GM21737 (cell line): Measurements from ENCODE around the gene GLI3.

ENCODE experiments used
- ATAC-seq: cut with Tn5 transposase; IDR thresholded peaks from one replicate; pipeline ENCODE4 v1.9.1; 2021; ENCODE audit warnings: mild to moderate bottlenecking, moderate library complexity; ENCODE audit not compliant: unreplicated experiment

GLI3 gene

DNA sequence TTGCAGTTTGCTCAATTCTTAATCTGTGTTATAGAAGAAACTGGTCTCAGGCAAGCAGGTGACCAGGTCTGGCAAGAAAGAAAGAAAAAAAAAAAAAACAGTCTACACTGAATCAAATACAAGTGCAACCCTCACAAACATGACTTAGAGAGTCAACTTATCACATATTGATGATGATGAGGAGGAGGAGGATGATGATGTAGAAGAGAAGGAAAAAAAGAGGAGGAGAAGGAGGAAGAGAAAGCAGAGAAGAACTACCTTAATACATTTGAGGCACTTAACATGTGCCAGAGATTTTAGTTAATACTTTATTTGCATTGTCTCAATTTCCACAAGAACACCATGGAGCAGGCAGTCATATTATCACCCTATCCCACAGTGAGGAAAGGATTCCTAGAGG is 91.5 kb downstream of the GLI3 start:
- ATAC-seq, result no peak

DNA sequence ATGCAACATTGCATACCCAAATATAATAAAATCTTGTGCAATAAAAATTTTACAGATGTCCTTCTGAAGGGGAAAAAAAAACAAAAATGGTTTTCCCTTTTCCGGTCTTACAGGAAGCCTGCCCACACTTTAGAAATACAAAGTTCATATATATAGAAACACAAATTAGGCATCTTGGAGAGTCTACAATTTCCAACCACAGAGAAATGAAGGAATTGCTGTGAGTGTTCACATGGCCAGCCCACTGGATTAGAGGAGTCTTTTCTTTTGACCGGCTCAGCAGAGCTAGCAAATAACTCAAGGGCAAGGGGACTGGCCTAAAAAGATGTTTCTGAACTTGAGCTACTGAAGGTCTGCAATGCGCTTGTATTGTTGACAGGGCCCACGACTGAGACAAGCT is 92.4 kb downstream of the GLI3 start:
- no peak for ATAC-seq

GRCh38 chr7:42143711-42144600 is 93.1 kb downstream of the GLI3 start:
- ATAC-seq, result no peak

DNA sequence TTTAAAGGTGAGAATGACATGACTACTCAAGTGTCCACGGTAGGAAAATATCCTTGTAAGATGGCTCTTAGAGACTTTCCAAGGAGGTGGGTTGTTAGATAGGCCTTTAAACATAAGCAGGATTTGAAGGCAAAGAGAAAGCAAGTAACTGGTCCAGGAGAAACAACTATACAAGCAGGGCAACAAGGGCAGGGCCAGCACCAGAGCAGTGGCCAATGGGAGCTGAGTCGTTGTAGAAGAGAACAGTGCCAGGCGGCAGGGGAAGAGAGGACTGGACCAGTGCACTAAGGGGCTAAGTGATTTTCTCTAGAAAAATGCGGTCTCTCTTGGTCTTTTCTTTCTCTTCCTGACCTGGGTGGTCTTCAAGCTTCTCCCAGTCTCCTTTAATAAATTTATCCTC is 94.9 kb downstream of the GLI3 start:
- ATAC-seq, result no peak

DNA sequence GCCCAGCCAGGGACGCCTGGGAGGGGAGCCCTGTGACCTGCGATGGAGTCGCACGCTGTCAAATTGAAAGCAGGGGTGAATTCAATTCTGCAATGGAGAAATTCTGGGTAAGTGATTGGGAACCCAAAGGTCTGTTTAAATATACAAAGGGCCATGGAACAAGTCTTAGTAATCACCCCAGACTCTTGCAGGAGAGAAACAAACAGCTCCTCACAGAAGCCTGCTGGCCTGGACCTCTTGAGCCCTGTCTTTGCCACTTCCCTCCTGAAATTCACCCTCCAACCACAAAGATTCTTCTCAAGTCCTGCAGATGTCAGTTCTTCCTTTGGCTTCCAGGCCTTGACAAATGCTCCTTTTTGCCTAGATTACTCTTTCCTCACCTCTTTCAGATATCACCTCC is 97.3 kb downstream of the GLI3 start:
- ATAC-seq, result no peak

DNA sequence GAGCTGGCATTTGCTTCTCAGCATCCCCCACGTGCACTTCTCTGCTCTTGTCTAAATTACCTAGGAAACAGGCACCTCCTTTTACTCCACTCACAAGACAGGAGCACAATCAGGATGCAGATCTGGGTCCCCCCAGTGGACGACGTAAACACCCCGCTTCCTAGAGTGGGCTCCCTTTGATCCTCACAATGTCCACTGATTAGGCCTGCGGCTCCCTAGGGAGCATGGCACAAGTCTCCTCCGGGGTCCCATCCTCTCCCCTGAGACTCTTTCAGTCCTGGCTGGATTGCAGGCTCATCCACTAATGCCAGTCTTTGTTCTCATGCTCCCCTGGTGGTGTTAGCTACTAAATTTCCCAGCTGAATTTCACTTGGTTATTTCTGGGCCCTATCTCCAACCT is 98.3 kb downstream of the GLI3 start:
- no peak for ATAC-seq

- no peak for ATAC-seq
Measured at GRCh38 chr7:42137941-42138340, 99.1 kb downstream of the GLI3 start.

- no peak for ATAC-seq
Measured at GRCh38 chr7:42137431-42137830, 99.6 kb downstream of the GLI3 start.

GRCh38 chr7:42135728-42136127 is 101.3 kb downstream of the GLI3 start:
- ATAC-seq, result no peak

DNA sequence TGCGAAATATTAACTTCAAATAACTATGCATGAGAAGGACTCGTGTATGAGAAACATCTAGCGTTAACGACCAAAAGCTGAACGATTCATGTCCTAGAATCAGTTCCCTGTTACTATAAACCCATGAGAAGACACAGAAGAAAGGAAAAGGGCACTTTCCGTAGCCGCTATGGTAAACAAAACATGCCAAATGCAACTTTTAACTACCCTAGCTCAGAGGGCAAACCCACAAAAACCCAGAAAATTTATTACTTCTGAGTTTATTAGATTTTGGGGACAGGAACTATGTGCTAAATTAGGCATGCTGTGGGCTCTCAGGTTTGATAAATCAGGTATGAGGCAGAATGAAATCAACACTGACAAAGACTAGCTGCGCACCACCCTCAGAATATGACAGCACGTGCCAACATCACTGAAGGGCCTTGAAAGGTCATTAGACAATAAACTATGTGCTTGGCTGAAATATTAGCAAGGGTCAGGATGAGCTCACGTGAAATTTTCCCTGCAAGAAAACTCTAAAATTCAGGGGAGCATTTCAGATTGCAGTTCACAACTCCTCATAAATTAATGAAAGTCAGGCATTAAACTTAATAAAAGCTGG is 102.6 kb downstream of the GLI3 start:
- ATAC-seq, result no peak

DNA sequence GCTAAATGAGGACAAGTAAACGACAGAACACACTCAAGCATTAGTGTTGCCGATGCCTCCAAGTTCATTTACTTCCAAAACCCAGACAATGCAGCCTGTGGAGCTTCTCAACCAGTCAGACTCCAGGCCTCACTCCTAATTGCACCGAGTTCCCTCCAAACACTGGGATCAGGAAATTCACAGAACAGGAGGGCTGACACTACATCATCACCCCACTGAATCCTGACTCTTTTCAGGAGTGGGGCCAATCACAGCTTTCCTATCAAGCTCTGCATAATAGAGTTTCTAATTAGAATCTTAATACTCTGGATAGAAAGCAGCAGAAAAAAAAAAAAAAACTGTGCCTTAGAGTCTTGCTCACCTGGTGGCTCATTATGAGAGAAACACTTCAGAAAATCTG is 103.7 kb downstream of the GLI3 start:
- ATAC-seq, result no peak

DNA sequence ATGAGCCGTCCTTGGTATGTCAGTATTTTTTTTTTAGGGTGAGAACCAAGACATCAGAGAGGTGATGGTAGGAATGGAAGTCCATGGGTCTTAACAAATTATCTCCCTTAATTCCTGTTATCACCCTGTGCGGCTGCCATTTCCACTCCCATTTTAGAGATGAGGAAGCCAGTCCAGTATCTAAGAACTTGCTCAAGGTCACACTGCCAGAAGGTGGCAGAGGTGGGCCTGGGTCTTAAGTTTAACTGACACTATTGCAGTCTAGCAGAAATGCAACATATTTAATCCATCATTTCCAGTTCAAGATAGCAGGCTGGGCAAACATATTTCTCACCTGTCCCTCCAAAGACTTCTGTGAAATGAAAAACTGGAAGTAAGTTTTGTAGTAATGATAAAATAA is 108.3 kb downstream of the GLI3 start:
- no peak for ATAC-seq

DNA sequence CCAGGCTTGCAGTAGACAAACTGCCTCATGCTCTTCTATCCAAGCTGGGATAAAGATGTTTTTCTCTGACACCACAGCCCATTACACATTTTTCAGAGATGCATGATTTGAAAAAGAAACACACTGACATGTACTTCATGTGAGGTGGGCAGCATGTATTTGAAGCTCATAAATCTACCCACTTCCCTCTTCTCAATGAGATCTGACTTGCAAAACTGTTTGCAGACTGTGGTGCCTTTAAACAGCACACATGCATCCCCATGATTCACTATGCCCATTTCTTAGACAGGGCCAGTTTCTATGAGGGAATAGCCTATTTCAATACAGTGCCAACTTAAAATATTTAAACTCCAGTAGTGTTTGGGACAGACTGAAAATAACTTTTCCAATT is 109.8 kb downstream of the GLI3 start:
- ATAC-seq, result no peak

GRCh38 chr7:42126475-42127231 is 110.4 kb downstream of the GLI3 start:
- no peak for ATAC-seq

DNA sequence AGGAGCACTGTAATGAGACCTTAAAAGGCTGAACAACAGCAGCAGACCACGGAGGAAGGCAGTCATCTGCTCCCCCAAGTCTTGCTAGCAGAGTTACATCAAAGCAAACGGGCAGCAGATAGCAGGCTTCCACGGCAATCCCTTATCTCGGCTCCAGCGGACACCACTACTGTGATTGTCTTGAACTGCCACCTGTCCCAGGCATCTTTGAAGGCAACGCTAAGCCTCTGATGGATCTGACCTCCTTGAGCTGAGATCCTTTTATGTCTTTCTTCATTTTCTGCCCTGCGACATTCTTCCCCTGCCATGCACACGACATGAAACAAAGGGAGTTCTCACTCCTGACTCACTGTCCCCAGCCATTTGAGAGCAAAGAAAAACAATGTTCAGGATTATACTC is 111.7 kb downstream of the GLI3 start:
- no peak for ATAC-seq

DNA sequence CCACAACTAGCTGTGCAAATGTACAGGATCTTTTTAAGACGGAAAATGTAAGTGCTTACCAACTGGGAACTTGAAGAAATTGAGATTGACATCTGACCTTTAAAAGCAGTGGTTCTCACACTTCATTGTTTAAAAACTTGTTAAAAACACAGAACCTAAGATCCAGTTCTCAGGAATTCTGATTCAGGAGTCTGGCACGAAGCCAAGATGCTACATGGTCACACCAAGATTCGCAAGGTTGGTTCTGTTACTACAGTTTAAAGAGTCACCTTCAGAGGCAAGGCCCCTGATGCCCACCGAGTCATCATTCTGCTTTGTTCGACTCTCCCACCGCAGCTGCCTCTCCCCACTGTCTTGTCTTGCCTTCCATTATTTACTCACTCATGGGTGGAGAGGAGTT is 113.3 kb downstream of the GLI3 start:
- no peak for ATAC-seq

GRCh38 chr7:42120191-42120590 is 116.8 kb downstream of the GLI3 start:
- no peak for ATAC-seq

GRCh38 chr7:42117201-42117600 is 119.8 kb downstream of the GLI3 start:
- ATAC-seq, result no peak

DNA sequence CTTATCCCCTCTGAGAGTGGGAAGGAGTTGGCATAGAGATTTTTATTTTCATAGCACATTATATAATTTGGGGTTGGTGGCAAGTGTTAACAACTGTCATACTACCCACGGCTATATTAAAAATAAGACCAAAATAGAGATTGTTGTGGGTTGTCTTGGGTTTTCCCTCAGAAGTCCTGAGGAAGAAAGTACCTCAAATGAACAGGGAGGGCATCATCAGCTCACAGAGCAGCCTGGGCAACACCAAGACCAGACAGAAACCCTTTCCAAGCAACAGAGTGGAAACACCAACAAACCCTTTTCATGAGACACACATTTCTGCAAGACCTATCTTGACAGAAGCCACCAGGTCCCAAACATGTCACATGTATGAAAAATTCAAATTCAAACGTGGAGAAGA is 121.2 kb downstream of the GLI3 start:
- ATAC-seq, result no peak

- ATAC-seq, result no peak
Measured at GRCh38 chr7:42110333-42110732, 126.7 kb downstream of the GLI3 start.

- no peak for ATAC-seq
Measured at GRCh38 chr7:42108803-42109528, 128.0 kb downstream of the GLI3 start.
